Endothelial cell of umbilical vein (primary cell): ENCODE measurements around the gene POLR3B. TPM values are rescaled to one million over a fixed set of nuclear protein-coding genes. Genes with fewer than 3 reads are reported as not detected.

ENCODE experiments used
- BruUV-seq: library from RNA; stranded (reverse); fragments of 400-500 nt; replicated peaks from 2 replicates; lab custom pipeline; 2021; lab: Mats Ljungman, UMichigan
- CTCF ChIA-PET: fragments of 300-600, 350-600 bp; sonication (Branson Sonifier 250); formaldehyde crosslinking; loops from one replicate; lab custom pipeline; 2021; ENCODE audit warnings: antibody characterized with exemption, inconsistent platforms; lab: Charles Lee
- POLR2A ChIA-PET: fragments of 300-600, 350-600 bp; sonication (Branson Sonifier 250); formaldehyde crosslinking; loops from one replicate; lab custom pipeline; 2021; ENCODE audit warnings: antibody characterized with exemption, inconsistent platforms; lab: Charles Lee
- DNase-seq: peaks from one replicate; pipeline ENCODE4 v3.0.0-alpha.2; 2011; ENCODE audit warnings: low read depth, low spot score
- FAIRE-seq: peaks from 2 replicates; lab custom pipeline; 2011; peaks lifted over from hg19 to GRCh38; lab: Jason Lieb, UNC
- H2AFZ ChIP-seq: 2 replicates; pipeline ENCODE4 v1.6.0; 2012; ENCODE audit warnings: low read depth, low read length, control low read depth, inconsistent platforms
- H3K27ac ChIP-seq: 2 replicates; pipeline ENCODE4 v1.5.1; 2011; ENCODE audit warnings: low read depth, mild to moderate bottlenecking, control low read depth, low read length, moderate library complexity; ENCODE audit not compliant: insufficient read depth
- H3K27me3 ChIP-seq, 2 experiments: 2 replicates each; pipeline versions ENCODE4 v1.6.0 to v1.6.1; 2011; ENCODE audit warnings: low read length in 2 of 2, mixed read lengths in 1 of 2; ENCODE audit not compliant: control insufficient read depth in 2 of 2, insufficient read depth in 2 of 2
- H3K36me3 ChIP-seq, 2 experiments: 2 replicates in 1 of 2; 3 replicates in 1 of 2; pipeline ENCODE4 v1.5.1; 2011; ENCODE audit warnings: low read length in 2 of 2, mild to moderate bottlenecking in 1 of 2, moderate library complexity in 1 of 2; ENCODE audit not compliant: control insufficient read depth in 2 of 2, insufficient read depth in 2 of 2; ENCODE audit errors: extremely low read depth in 1 of 2
- H3K4me1 ChIP-seq: 3 replicates; pipeline ENCODE4 v1.5.1; 2011; ENCODE audit warnings: mild to moderate bottlenecking, low read length; ENCODE audit not compliant: control insufficient read depth, insufficient read depth; ENCODE audit errors: extremely low read depth
- H3K4me2 ChIP-seq: 2 replicates; pipeline ENCODE4 v1.6.1; 2011; ENCODE audit warnings: low read length, control low read depth, mixed read lengths; ENCODE audit not compliant: insufficient read depth
- H3K4me3 ChIP-seq, 3 experiments: fragments of 200-600 bp in 1 of 3; sonication (generic), shearing (Covaris generic) in 1 of 3; replicated peaks in 1 of 3; 2 replicates each; pipeline ENCODE4 v1.5.1; 2011 to 2016; ENCODE audit warnings: control low read depth in 3 of 3, low read length in 3 of 3, mild to moderate bottlenecking in 2 of 3, inconsistent platforms in 1 of 3, low read depth in 1 of 3, moderate library complexity in 1 of 3; ENCODE audit not compliant: insufficient read depth in 1 of 3
- H3K79me2 ChIP-seq: 2 replicates; pipeline ENCODE4 v1.6.0; 2012; ENCODE audit warnings: low read length, inconsistent platforms; ENCODE audit not compliant: control insufficient read depth, insufficient read depth
- H3K9ac ChIP-seq: replicated peaks from 2 replicates; pipeline ENCODE3; 2011; ENCODE audit warnings: low read length, control low read depth; ENCODE audit not compliant: insufficient read depth; ENCODE audit errors: extremely low read depth
- H3K9me1 ChIP-seq: replicated peaks from 3 replicates; pipeline ENCODE4 v1.6.0; 2011; ENCODE audit warnings: mild to moderate bottlenecking, low read length; ENCODE audit not compliant: control insufficient read depth, insufficient read depth; ENCODE audit errors: extremely low read depth
- H3K9me3 ChIP-seq: replicated peaks from 2 replicates; pipeline ENCODE4 v1.5.1; 2012; ENCODE audit warnings: low read length, inconsistent platforms; ENCODE audit not compliant: control insufficient read depth, insufficient read depth
- H4K20me1 ChIP-seq: replicated peaks from 2 replicates; pipeline ENCODE3; 2011; ENCODE audit warnings: mild to moderate bottlenecking, low read length; ENCODE audit not compliant: control insufficient read depth, insufficient read depth; ENCODE audit errors: extremely low read depth
- CTCF ChIP-seq, 2 donors: IDR thresholded peaks; 1 replicate in 1 of 2; 2 replicates in 1 of 2; pipeline ENCODE4 v1.5.1; 2011; ENCODE audit warnings: low read length in 2 of 2, mild to moderate bottlenecking in 2 of 2, moderate library complexity in 2 of 2, control low read depth in 1 of 2, inconsistent platforms in 1 of 2, low read depth in 1 of 2; ENCODE audit not compliant: insufficient read depth in 1 of 2; ENCODE audit errors: extremely low read depth in 1 of 2
- EZH2 ChIP-seq: IDR thresholded peaks from 2 replicates; pipeline ENCODE4 v1.6.1; 2012; ENCODE audit warnings: borderline replicate concordance, low read depth, mild to moderate bottlenecking, moderate library complexity, low read length, inconsistent platforms; ENCODE audit not compliant: severe bottlenecking
- FOS ChIP-seq: IDR thresholded peaks from 2 replicates; pipeline ENCODE4 v1.6.1; 2011; ENCODE audit warnings: mild to moderate bottlenecking, low read length, moderate library complexity, borderline replicate concordance; ENCODE audit not compliant: insufficient read depth
- GATA2 ChIP-seq: IDR thresholded peaks from 2 replicates; pipeline ENCODE4 v1.7.0; 2011; ENCODE audit warnings: low read depth, mild to moderate bottlenecking, moderate library complexity, mixed read lengths, low read length; ENCODE audit not compliant: insufficient read length, insufficient read depth
- JUN ChIP-seq: IDR thresholded peaks from 2 replicates; pipeline ENCODE4 v1.6.1; 2011; ENCODE audit warnings: borderline replicate concordance, low read depth; ENCODE audit not compliant: insufficient read length, insufficient read depth
- MAX ChIP-seq: IDR thresholded peaks from 2 replicates; pipeline ENCODE4 v1.6.1; 2011; ENCODE audit not compliant: insufficient read depth, insufficient read length
- MYC ChIP-seq: IDR thresholded peaks from one replicate; pipeline ENCODE4 v1.6.1; 2011; ENCODE audit warnings: mild to moderate bottlenecking, low read depth, low read length
- POLR2A ChIP-seq: IDR thresholded peaks from 2 replicates; pipeline ENCODE4 v1.6.1; 2012; ENCODE audit warnings: low read depth, mild to moderate bottlenecking, control low read depth, low read length
- POLR2AphosphoS5 ChIP-seq: IDR thresholded peaks from 2 replicates; pipeline ENCODE4 v1.6.1; 2012; ENCODE audit warnings: low read depth, mild to moderate bottlenecking, control low read depth, low read length, moderate library complexity; ENCODE audit not compliant: insufficient read depth
- dilution Hi-C: fragments of 300-500 bp; cut with MboI; formaldehyde crosslinking; loops from one replicate; pipeline ENCODE4 v1.15.0; 2019; ENCODE audit warnings: low sequenced_read_pairs; ENCODE audit not compliant: extremely low pct_ligation_motif_present
- intact Hi-C: fragments of 100-400 bp; cut with micrococcal nuclease; formaldehyde crosslinking; loops from one replicate; pipeline ENCODE4 v1.10.0; 2022
- polyA plus RNA-seq, 4 experiments: library from polyadenylated mRNA; depleted of rRNA in 3 of 4; stranded (reverse) in 3 of 4; unstranded in 1 of 4; fragments of >200 nt; gene quantifications; 2 replicates each; pipeline versions ENCODE4 v1.2.1 to v1.2.3, GENCODE V29; 2011 to 2012; ENCODE audit warnings: missing spikeins in 1 of 4
- total RNA-seq: library from RNA; stranded (reverse); gene quantifications from 2 replicates; pipeline ENCODE4 v1.2.3, GENCODE V29; 2021

POLR3B gene
- total and polyA plus RNA-seq, 2 donors (not counting 3 experiments of a cell fraction or from before 2014, with no cell fraction given) = 6.0 to 12.3 TPM

GRCh38 chr12:106329231-106329982, 28.1 kb upstream of the POLR3B start:
- TF ChIP-seq CTCF (IDR thresholded peaks at IDR 0.05; ENCODE audit: extremely low read depth in 1 of 2, insufficient read depth in 1 of 2, low read depth in 1 of 2, low read length in 2 of 2) (no peak), JUN (no peak), GATA2 (no peak), POLR2A (no peak), MYC (no peak), EZH2 (no peak), MAX (no peak), POLR2AphosphoS5 (no peak), FOS (no peak)
- no peaks in the 10 kb centered on the region for H3K9me3 ChIP-seq
- H2AFZ ChIP-seq = no peak overlapping the region
- DNase-seq (no peak), FAIRE-seq (no peak)
- peaks cover 5 to 14% of the 10 kb centered on the region in 2 experiments for H3K27me3 ChIP-seq
- peaks cover 0 to 4% of the 10 kb centered on the region in 2 experiments for H3K36me3 ChIP-seq
- H3K9ac ChIP-seq = no peak overlapping the region
- dilution Hi-C loops (no loop called here), intact Hi-C loops (no loop called here)
- H3K9me1 ChIP-seq = no peaks in the 10 kb centered on the region
- H3K27ac ChIP-seq = no peak overlapping the region
- H3K4me1 ChIP-seq = no peaks in the 10 kb centered on the region
- BruUV-seq = no TSS peak
- POLR2A ChIA-PET = no interaction called here
- CTCF ChIA-PET = no interaction called here
- no peaks in the 10 kb centered on the region for H3K79me2 ChIP-seq
- H3K4me2 ChIP-seq = no peak overlapping the region
- H4K20me1 ChIP-seq = no peaks in the 10 kb centered on the region
- H3K4me3 ChIP-seq = no peak overlapping the region
